Stimulated activated CD8-positive, alpha-beta memory T cell treated with anti-CD3 and anti-CD28 coated beads, Interleukin-12 subunit alpha, Interleukin-12 subunit beta, amount 100 ng/mL, for 1 hour (primary cell): ENCODE data around the gene MUCL3.
"Not testable (repeated sequence)": the region's sequence is repeated elsewhere in the genome, so short reads cannot be mapped to it uniquely, and the experiment has no call there.

Source experiments
- DNase-seq: peaks from one replicate; pipeline ENCODE4 v3.0.0-alpha.2; 2020; ENCODE audit warnings: low read depth

The MUCL3 gene

DNA sequence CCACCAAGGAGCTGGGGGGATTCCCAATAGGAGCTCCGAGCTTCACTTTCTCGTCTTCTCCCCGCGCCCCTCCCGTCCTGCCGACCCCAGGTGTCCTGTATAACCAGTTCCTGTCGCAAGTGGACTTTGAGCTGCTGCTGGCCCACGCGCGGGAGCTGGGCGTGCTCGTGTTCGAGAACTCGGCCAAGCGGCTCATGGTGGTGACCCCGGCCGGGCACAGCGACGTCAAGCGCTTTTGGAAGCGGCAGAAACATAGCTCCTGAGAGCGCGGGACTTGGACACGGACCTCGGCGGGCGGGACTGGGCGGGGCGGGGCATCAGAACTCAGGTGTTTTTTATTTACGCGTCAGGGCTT, 27.1 kb upstream of the MUCL3 start:
- no peak for DNase-seq

DNA sequence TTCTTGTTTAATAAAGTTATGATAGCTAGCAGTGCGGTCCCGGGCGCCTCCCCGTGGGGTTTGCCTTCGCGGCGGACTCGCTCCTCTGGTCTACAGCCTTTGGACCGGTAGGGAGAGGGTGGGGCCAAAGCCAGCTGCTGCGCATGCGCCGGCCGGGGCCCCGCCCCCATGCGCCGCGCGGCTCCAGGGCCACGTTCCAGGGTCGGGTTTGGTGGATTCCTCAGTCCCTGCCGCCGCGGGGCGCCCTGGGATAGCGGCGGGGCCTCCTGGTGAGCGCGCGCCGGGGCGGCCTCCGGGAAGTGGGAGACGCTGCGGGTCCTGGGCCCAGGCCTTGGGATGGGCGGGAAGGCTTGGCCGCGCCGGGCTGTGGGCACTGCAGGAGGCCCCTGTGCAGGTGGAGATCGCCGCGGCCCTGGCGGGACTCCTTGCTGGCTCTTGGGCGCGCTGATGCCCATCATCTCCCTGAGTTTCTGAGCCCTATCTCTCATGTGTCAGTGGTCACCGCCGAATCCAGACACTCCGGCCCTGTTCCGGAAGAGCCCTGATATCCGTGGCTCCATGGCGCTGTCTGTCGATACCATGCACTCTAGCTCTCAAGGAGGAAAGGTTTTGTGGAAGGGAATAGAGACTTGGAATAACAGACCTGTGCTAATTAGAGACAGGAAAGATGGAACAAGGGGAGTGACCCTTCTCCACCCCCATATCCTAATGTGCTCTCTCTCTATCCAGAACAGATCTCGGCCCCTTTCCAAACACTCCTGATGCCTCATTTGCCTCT, 26.5 kb upstream of the MUCL3 start, which contains the start of gene VARS2:
Gene VARS2 (plus strand): TSS at position 163 of the 778 bp plus-strand sequence. CDS start 599 bp downstream, at position 762.
- peak; percentile 64 for DNase-seq

DNA sequence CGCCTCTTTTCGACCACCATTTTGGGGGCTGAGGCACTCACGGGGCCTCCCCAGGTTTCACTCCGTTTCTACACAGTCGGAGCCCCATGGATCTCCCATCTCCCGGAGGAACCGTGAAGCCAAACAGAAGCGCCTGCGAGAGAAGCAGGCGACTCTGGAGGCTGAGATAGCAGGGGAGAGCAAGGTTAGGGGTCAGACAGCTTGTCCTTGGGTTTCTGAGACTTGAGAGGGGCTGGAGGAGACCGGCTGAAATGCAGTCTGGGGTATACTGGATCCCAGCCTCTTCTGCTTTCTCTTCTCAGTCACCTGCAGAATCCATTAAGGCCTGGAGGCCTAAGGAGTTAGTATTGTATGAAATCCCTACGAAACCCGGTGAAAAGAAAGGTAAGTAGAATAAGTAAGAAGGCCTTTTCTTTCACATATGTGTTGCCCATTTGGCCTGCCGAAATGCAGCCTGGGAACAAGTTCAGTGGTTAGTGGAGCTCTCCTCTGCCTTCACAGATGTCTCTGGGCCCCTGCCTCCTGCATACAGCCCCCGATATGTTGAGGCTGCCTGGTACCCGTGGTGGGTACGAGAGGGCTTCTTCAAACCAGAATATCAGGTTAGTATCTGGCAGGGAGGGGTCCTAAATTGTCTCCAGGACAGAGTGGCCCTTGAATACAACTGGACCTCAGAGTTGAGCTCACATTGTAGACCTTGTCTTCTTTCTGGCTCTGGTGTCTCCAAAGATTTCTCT, 25.8 kb upstream of the MUCL3 start:
- DNase-seq = no peak

DNA sequence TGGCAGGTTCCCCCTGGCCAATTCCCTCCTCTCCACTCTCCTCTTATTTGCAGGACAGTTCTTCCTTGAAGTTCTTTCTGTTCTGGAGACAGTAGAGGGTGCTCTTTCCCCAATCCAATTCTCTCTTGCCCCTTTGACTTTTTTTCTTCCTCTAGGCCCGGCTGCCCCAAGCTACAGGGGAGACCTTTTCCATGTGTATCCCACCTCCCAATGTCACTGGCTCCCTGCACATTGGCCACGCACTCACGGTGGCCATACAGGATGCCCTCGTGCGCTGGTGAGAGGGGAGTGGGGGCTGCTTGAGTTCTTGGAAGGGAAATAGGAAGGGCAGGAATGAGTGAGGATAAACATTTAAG, 25.2 kb upstream of the MUCL3 start:
- no peak for DNase-seq

DNA sequence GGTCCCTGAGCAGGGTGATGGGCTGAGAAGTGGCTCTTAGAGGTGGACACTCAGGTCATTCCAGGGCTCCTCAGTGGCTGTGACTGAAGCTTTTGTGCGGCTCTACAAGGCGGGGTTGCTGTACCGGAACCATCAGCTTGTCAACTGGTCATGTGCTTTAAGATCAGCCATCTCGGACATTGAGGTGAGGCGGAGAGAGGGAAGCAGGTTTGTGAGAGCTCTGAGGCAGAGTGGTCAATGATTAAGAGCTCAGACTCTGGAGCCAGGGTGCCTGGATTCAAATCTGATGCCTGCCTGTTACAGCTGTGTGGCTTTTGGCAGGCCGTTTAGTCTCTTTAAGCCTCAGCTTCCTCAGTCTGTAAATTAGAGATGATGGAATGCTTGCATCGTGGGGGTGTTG, 23.7 kb upstream of the MUCL3 start:
- no peak for DNase-seq

DNA sequence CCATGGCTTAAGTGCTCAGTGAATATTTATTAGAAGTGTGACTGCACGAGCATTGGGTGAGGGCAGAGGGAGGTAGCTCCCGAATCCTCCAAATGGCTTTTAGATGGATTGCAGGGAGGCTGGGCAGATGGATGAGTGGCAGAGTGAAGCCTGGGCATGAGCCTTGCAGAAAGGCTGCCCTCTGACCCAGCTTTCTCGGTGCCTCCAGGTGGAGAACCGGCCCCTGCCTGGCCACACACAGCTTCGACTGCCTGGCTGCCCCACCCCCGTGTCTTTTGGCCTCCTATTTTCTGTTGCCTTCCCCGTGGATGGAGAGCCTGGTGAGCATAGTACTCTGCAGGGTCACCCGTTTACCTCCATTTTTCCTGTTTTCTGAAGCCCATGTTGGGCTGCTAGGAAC, 23.3 kb upstream of the MUCL3 start:
- no peak for DNase-seq

DNA sequence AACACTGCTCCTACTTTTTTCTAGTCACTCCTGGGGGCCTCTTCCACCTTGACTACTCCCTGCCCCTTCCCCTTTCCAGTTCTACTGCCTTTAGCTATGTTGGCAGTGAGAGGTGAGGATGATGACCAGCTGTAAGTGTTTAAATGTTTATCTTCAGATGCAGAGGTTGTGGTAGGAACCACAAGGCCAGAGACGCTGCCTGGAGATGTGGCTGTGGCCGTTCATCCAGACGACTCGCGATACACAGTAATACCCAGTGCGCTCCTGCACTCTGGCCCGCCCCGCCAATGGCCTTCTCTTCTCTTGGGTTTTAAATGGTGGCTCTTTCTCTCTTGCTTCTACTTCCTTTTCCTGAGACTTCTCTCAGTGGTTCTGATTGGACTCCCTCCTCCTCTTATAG, 22.1 kb upstream of the MUCL3 start:
- no peak for DNase-seq

DNA sequence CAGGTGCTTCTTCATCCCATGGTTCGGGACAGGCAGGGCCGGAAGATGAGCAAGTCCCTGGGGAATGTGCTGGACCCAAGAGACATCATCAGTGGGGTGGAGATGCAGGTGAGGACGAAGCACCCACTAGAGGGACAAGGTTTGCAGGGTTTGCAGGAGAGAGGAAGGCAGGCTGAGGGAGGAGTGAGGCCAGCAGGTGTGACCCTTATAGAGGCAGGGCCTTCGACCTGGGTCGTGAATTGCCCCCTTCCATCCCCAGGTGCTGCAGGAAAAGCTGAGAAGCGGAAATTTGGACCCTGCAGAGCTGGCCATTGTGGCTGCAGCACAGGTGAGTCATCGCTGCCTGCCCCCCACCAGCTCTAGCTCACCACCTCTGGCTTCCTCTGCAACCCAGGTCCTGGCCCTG, 18.3 kb upstream of the MUCL3 start:
- DNase-seq = no peak

DNA sequence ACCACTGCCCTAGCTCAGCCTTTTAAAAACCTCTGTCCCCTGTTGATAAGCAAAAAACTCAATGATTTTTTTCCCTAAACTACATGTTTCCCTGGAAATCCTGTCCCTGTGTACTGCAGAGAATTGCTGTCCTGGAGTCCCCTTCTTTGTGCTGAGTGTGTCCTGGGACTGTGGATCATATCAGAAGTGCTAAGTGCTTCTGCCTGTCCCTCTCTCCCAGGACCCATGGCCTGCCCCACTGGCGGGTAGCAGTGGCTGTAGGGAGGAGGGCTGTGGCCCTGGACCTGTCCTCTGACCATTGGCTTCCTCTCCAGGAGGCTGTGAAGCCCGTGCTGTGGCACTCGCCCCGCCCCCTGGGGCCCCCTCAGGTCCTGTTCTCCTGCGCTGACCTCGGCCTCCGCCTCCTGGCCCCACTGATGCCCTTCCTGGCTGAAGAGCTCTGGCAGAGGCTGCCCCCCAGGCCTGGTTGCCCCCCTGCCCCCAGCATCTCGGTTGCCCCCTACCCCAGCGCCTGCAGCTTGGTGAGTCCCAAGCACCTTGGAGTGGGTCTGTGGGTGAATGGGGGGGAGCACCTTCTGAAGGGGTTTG, 16.6 kb upstream of the MUCL3 start:
- not testable (repeated sequence) for DNase-seq

DNA sequence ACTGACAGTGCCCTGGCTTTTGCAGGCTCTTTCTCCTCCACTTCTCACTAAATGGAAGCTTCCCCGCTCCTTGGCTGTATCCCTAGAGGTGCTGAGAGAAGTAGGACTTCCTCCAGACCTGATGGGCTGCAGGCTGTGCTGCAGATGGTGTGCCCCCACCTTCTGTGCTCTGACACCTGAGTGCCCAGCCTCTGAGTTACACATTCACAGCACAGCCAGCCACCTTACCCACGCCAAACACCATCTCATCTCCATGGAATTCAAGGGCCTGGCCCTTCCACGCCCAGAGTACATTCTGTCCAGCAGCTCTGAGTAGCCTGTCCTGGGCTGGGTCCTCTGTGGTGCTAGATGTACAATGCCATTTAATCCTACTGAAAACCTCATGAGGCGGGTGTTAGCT, 14.1 kb upstream of the MUCL3 start:
- DNase-seq = no peak

DNA sequence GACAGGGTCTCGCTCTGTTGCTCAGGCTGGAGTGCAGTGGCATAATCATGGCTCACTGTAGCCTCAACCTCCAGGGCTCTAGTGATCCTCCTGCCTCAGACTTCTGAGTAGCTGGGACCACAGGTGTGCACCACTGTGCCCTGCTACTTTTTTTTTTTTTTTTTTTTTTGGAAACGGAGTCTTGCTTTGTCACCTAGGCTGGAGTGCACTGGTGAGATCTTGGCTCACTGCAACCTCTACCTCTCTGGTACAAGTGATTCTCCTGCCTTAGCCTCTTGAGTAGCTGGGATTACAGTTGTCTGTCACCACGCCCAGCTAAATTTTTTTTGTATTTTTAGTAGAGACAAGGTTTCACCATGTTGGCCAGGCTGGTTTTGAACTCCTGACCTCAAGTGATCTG, 13.7 kb upstream of the MUCL3 start:
- DNase-seq = not testable (repeated sequence)

DNA sequence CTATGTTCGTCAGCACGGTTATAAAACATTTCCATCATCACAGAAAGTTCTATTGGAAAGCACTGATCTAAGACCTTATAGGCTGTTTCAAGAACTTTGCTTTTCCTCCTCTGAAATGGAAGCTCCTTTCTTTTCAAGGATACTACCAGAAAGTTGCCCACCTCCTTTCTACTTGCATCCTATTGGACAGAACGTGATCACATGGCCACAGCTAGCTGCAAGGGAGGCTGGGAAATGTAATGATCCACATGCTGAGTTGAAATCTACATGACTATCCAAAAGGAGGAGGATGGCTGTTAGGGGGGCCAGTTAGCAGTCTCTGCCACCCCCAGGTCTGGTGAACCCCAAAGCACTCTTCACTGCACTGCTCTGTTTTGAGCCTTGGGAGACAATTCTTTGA, 12.1 kb upstream of the MUCL3 start:
- DNase-seq = no peak

DNA sequence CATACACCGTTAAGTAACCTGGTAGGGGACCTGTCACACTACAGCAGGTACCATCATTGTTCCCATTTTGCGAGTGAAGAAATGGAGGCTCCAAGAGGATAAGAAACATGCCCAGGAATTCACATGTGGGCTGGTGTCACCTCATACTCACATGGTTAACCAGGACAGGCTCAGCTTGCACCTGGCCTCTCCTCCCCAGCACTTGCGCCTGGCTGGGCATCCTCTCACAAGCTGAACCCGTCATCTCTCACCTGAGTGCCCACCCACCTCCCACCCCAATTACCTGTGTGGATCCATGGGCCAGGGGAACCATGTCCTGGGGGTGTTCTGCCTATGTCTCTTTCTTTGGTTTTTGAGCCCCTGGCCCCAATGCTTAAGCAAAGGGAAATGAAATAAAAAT, 10.3 kb upstream of the MUCL3 start:
- DNase-seq = no peak

DNA sequence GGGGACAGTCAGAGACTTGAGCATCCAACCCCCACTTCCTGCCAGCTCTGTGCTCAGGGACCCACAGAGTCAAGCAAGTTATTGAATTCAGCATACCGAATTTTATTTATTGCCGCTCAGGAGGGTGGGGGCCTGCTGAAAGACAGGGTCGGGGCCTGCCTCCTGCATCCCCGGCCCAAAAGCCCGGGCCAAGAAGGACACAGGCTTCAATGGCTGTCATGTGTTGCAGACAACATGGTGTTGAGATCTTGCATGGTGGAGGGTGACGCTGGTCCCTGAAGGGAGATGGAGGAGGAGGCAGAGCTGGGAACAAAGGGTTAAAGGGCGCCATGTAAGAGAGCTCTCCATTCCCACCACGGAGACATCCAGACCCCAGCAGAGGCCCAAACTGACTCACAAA, 9.5 kb upstream of the MUCL3 start:
- DNase-seq = no peak

DNA sequence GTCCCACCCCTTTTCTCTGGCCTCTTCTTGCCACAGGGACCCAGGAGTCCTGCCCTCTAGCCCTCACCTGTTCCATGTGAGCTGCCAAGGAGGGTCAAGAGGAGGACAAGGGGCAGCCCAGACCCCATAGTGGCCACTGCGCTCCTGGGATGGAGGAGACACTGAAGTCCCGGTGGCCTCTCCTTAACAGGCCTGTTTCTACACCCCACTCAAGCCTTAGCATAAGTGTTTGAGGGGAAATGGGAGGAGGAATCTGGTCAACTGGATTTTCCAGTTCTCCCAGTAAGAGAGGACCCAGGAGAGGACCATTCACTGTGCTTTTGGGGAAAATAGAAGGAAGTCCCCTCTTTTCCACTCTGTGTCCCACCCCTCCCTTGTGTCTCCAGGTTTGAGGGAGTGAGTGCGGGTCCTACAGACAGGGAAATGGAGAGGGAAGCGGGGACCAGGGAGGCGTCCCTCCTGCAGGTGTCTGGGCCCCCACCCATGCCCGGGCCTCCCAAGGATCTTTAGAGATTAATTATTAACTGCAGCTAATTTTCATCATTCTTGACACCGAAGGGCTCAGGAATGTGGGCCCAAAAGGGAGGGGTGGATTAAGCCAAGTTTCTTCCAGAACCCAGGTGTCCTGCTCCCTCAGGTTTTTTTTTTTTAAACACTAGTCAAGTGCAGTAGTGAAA, 8.7 kb upstream of the MUCL3 start, which contains the start of gene SFTA2:
Gene SFTA2 (minus strand): TSS at position 202 of the 677 bp plus-strand sequence. CDS start 74 bp downstream, at position 128.
- no peak for DNase-seq

DNA sequence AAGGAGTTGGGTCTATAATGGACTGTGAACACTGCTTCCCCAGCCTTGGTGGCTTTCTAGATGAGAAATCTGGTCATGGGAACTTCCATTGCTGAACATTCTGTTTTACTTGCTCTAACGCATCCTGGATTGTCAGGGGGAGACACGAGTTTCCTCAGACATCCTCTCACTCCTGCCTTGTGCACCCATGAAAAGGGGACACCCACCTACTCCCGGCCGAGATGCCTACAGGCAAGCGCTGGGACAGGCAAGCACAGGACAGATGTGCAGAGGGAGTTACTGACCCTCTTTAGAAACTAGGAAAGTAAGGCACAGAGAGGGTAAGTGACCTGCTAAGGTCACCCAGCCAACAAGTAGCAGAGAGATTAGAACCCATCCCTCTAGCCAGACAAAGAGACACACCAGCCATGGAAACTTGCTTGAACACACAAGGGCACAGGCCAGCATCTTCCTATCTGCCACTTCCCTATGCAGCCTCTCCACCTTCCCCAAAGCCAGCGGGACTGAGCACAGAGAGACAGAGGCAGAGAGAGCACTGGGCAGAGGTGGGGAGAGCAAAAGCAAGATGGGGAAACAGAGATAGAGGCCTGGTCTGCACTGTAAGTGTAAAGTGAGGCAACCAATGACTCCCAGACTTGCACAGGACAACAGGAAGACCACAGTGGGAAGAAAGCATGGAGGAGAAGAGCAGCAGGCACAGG, 8.0 kb upstream of the MUCL3 start:
- no peak for DNase-seq

DNA sequence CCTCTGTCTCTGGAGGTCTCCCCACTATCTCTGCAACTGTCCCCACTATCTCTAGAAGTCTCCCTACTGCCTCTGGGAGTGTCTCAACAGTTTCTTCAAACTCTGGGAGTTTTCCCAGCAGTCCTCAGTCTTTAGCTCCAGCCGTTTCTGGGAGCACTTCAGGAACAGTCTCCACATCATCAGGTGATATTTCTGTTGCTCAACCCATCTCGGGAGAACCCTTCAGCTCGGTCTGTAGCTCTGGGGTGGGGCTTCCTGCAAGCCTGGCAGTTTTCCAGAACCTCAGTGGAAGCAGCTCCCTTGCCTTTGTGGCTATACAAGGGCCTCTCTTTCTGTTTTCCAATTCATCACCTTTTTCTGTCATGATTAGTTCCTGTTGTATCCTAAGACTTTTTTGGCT, 5.8 kb upstream of the MUCL3 start:
- no peak for DNase-seq

DNA sequence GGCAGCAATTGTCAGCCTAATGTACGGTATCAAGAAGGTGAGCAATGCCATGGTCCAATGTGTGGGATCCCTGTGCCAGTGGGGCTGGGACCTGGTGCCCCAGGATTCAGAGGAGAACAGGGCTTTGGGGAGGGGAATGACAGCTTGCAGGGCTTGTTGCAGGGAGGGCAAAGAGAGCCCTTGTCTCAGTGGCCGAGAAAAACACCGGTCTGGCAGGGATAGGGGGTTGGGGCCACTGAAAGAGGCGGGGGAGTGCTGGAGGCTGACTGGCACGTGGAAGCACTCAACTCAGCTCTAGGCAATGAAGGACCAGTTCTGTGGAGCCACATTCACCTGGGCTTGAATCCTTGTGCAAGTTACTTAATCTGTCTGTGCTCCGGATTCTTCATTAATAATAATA, 3.5 kb upstream of the MUCL3 start:
- no peak for DNase-seq

DNA sequence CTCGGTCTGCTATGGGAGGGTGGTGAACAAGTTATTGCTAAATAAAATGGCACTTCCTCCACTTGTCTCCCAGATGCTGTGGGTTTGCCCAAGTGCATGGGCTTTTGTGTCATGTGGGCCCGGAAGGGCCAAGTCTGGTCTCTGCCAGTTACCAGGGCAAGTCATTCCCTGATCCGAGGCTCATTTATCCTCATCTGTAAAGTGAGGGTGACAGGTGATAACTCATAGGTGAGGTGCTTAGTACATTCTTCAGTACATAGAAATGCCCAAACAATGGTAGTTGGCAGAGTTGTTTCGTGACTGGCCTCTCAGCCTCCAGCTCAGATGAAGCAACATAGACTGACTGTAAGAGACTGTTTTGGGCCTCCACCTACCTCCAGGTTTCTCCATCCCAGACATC, 2.0 kb upstream of the MUCL3 start:
- no peak for DNase-seq

DNA sequence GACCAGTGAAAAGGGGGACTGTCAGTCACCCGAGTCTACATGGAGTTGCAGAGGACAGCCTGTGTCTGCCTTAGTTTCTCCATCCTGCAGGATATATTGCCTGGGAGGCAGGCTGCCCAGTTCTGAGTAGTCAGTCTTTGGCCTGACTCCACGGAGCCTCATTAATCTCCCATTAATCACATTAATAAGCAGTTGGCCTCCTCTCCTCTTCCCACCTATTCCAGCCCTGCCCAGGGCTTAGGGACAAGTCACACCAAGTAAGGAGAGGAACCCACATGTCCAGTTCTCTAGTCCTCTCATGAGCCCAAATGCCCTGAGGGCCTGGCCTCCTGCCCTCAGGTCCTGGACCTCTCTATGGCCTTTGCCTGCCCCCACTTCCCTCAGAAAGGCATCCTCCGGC, 1.3 kb upstream of the MUCL3 start:
- no peak for DNase-seq

DNA sequence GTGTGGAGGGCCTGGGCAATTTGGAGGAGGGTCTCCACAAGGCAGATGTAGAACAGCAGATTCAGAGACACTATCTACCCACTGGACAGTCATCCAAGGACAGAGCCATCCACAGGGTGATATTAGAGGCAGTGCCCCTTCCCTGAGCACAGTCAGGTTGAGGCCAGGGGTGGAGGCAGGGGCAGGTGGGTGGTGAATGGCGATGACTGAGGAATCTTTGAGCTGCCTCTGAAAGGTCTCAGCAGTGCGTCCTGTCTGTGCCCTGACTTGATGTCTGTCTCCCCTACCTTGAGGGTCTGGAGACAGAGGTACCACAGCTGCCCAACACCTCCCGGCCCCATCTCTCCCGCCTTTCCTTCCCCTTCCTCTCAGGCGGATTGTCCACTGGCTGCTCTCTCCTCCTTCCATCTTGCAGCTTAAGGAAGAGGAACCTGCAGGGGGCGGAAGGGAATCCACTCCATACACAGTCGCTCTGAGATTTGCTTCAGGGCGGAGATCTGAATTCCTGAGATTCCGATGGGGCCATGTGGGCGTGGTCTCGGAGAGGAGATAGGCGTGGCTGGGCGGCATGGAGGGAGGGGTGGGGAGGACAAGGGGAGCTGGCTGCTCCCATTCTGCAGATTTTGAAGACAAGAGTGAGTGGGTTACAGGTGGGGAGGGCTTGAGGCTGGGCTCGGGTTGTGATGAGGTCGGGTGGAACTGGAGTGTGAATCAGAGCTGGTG, 1.7 kb downstream of the MUCL3 start:
- no peak for DNase-seq
